SK-N-SH (cell line): ENCODE data around the gene CHD1L. TPM values are rescaled to one million over a fixed set of nuclear protein-coding genes. Genes with fewer than 3 reads are reported as not detected.
A peak's percentile ranks its signal among the peaks of the same experiment; 100 is the strongest.
"Not testable (repeated sequence)": the region's sequence is repeated elsewhere in the genome, so short reads cannot be mapped to it uniquely, and the experiment has no call there.

Experiments used
- CTCF ChIA-PET: fragments of 300-600, 350-600 bp; formaldehyde crosslinking; extraction: SDS; loops from one replicate; lab custom pipeline; 2021; lab: Yijun Ruan, JAX
- POLR2A ChIA-PET: fragments of 350-600 bp; sonication (Branson Sonifier 250); formaldehyde crosslinking; extraction: SDS; loops from one replicate; lab custom pipeline; 2020; ENCODE audit warnings: antibody characterized with exemption, inconsistent platforms; lab: Yijun Ruan, JAX
- DNase-seq: peaks from one replicate; pipeline ENCODE4 v3.0.0; 2012
- H2AFZ ChIP-seq: fragments of 200-600 bp; sonication (generic); 2 replicates; pipeline ENCODE4 v1.8.1; 2016; ENCODE audit warnings: antibody characterized with exemption, mild to moderate bottlenecking, low read depth
- H3F3A ChIP-seq: fragments of 200-600 bp; sonication (generic); replicated peaks from 2 replicates; pipeline ENCODE3; 2016; ENCODE audit warnings: antibody characterized with exemption, mild to moderate bottlenecking; ENCODE audit not compliant: insufficient read depth
- H3K27ac ChIP-seq, 2 experiments: fragments of 200-500 bp in 1 of 2; fragments of 200-600 bp in 1 of 2; sonication (Bioruptor generic) in 1 of 2; sonication (generic), shearing (Covaris generic) in 1 of 2; 2 replicates each; pipeline versions ENCODE4 v1.5.1 to v1.6.1; 2014 to 2016; ENCODE audit warnings: low read depth in 2 of 2, inconsistent platforms in 1 of 2, low read length in 1 of 2, mild to moderate bottlenecking in 1 of 2, mixed read lengths in 1 of 2
- H3K27me3 ChIP-seq: fragments of 200-600 bp; sonication (generic), shearing (Covaris generic); 2 replicates; pipeline ENCODE4 v1.6.1; 2016; ENCODE audit warnings: mixed run types; ENCODE audit not compliant: insufficient read depth
- H3K36me3 ChIP-seq, 2 experiments: fragments of 200-500 bp in 1 of 2; fragments of 200-600 bp in 1 of 2; sonication (Bioruptor generic) in 1 of 2; sonication (generic) in 1 of 2; replicated peaks in 1 of 2; 2 replicates each; pipeline versions ENCODE3 to v1.5.1; 2014 to 2016; ENCODE audit warnings: low read length in 1 of 2, mild to moderate bottlenecking in 1 of 2; ENCODE audit not compliant: insufficient read depth in 2 of 2, control insufficient read depth in 1 of 2
- H3K4me1 ChIP-seq, 2 experiments: fragments of 200-500 bp in 1 of 2; fragments of 200-600 bp in 1 of 2; sonication (Bioruptor generic) in 1 of 2; sonication (generic), shearing (Covaris generic) in 1 of 2; 2 replicates each; pipeline versions ENCODE4 v1.5.1 to v1.6.1; 2014 to 2016; ENCODE audit warnings: low read depth in 1 of 2, low read length in 1 of 2, mixed run types in 1 of 2; ENCODE audit not compliant: insufficient read depth in 2 of 2, control insufficient read depth in 1 of 2
- H3K4me2 ChIP-seq: fragments of 200-600 bp; sonication (generic), shearing (Covaris generic); 2 replicates; pipeline ENCODE4 v1.6.1; 2017; ENCODE audit warnings: mixed run types
- H3K4me3 ChIP-seq, 2 experiments: fragments of 200-500 bp in 1 of 2; fragments of 200-600 bp in 1 of 2; sonication (Bioruptor generic) in 1 of 2; sonication (generic), shearing (Covaris generic) in 1 of 2; 2 replicates each; pipeline versions ENCODE4 v1.5.1 to v1.8.1; 2014 to 2016; ENCODE audit warnings: low read depth in 2 of 2, inconsistent platforms in 1 of 2, low read length in 1 of 2, mild to moderate bottlenecking in 1 of 2, mixed read lengths in 1 of 2, moderate library complexity in 1 of 2
- H3K79me2 ChIP-seq: fragments of 200-600 bp; sonication (generic); 2 replicates; pipeline ENCODE4 v1.8.1; 2017; ENCODE audit warnings: mild to moderate bottlenecking; ENCODE audit not compliant: insufficient read depth
- H3K9ac ChIP-seq: fragments of 200-600 bp; sonication (generic); 2 replicates; pipeline ENCODE4 v1.6.1; 2017; ENCODE audit warnings: mixed run types
- H3K9me2 ChIP-seq: fragments of 200-600 bp; sonication (generic); 2 replicates; pipeline ENCODE4 v1.6.1; 2017; ENCODE audit warnings: mixed run types
- H3K9me3 ChIP-seq: fragments of 200-600 bp; sonication (generic); 2 replicates; pipeline ENCODE4 v1.6.1; 2017; ENCODE audit warnings: mixed run types, mild to moderate bottlenecking, moderate library complexity
- H4K20me1 ChIP-seq: fragments of 200-600 bp; sonication (generic); 2 replicates; pipeline ENCODE4 v1.6.1; 2017; ENCODE audit warnings: mild to moderate bottlenecking, mixed run types; ENCODE audit not compliant: insufficient read depth
- CHD2 ChIP-seq: fragments of 150-350 bp; IDR thresholded peaks from 2 replicates; pipeline ENCODE4 v1.6.1; 2018; ENCODE audit warnings: low read length; ENCODE audit not compliant: partially characterized antibody
- EP300 ChIP-seq, 2 experiments: IDR thresholded peaks; 2 replicates each; pipeline versions ENCODE4 v1.4.0 to v1.6.1; 2012; ENCODE audit warnings: borderline replicate concordance in 1 of 2, low read depth in 1 of 2, low read length in 1 of 2
- EZH2phosphoT487 ChIP-seq: fragments of 200-600 bp; sonication (generic); IDR thresholded peaks from 2 replicates; pipeline ENCODE4 v1.6.1; 2017; ENCODE audit warnings: low read depth, mixed run types, mild to moderate bottlenecking, antibody characterized with exemption, moderate library complexity, borderline replicate concordance
- FOXJ3 ChIP-seq: sonication (generic); formaldehyde crosslinking; IDR thresholded peaks from 2 replicates; pipeline ENCODE4 v1.5.1; 2020; ENCODE audit warnings: mild to moderate bottlenecking, missing genetic modification reagents
- GATA2 ChIP-seq: sonication (generic); formaldehyde crosslinking; IDR thresholded peaks from 2 replicates; pipeline ENCODE4 v1.5.0; 2020; ENCODE audit warnings: mild to moderate bottlenecking, missing genetic modification reagents
- JUND ChIP-seq: IDR thresholded peaks from 2 replicates; pipeline ENCODE4 v1.4.0; 2012
- MEF2A ChIP-seq: IDR thresholded peaks from 2 replicates; pipeline ENCODE4 v1.4.0; 2012; ENCODE audit warnings: low read depth, borderline replicate concordance
- POLR2AphosphoS5 ChIP-seq: IDR thresholded peaks from 2 replicates; pipeline ENCODE4 v1.6.1; 2012; ENCODE audit warnings: low read depth, low read length
- RAD21 ChIP-seq: IDR thresholded peaks from 2 replicates; pipeline ENCODE4 v1.6.1; 2012; ENCODE audit warnings: mild to moderate bottlenecking, low read length
- RFX5 ChIP-seq: IDR thresholded peaks from 2 replicates; pipeline ENCODE4 v1.6.1; 2012; ENCODE audit warnings: mild to moderate bottlenecking, improper control_type of control experiment, low read length
- SIN3A ChIP-seq: IDR thresholded peaks from 2 replicates; pipeline ENCODE4 v1.6.1; 2012; ENCODE audit warnings: low read depth, mild to moderate bottlenecking, low read length, moderate library complexity, borderline replicate concordance
- SMC3 ChIP-seq: IDR thresholded peaks from 2 replicates; pipeline ENCODE4 v1.6.1; 2012; ENCODE audit warnings: low read depth, low read length, improper control_type of control experiment
- TAF1 ChIP-seq: IDR thresholded peaks from 2 replicates; pipeline ENCODE4 v1.6.1; 2012; ENCODE audit warnings: low read depth, mild to moderate bottlenecking, low read length, moderate library complexity, borderline replicate concordance
- TCF12 ChIP-seq: IDR thresholded peaks from 2 replicates; pipeline ENCODE4 v1.4.0; 2012
- TEAD4 ChIP-seq: IDR thresholded peaks from 2 replicates; pipeline ENCODE4 v1.4.0; 2012; ENCODE audit warnings: mild to moderate bottlenecking, borderline replicate concordance; ENCODE audit not compliant: insufficient read depth
- YY1 ChIP-seq: IDR thresholded peaks from 2 replicates; pipeline ENCODE4 v1.4.0; 2012; ENCODE audit warnings: low read depth, mild to moderate bottlenecking
- WGBS: methylation state at CpG from one replicate; pipeline ENCODE4 v1.1.6; 2017; ENCODE audit warnings: low lambda C conversion rate; 5-methylcytosine and 5-hydroxymethylcytosine counted together
- polyA plus RNA-seq, 3 experiments: library from polyadenylated mRNA; depleted of rRNA; stranded (reverse); fragments of >200 nt; gene quantifications; 2 replicates each; pipeline ENCODE4 v1.2.3, GENCODE V29; 2012
- TF ChIP-seq, protein P1 (sequence below): IDR thresholded peaks from 2 replicates; pipeline ENCODE4; 2012
- TF ChIP-seq, protein P2 (sequence below): IDR thresholded peaks from 2 replicates; pipeline ENCODE4 v1.4.0; 2012; ENCODE audit warnings: low read depth, borderline replicate concordance
- TF ChIP-seq, protein P3 (sequence below): IDR thresholded peaks from 2 replicates; pipeline ENCODE4 v1.4.0; 2012; ENCODE audit warnings: low read depth
- TF ChIP-seq, protein P4 (sequence below): fragments of 150-350 bp; IDR thresholded peaks from 2 replicates; pipeline ENCODE4 v1.6.1; 2016; ENCODE audit warnings: mild to moderate bottlenecking, low read depth, low read length

CHD1L gene
- polyA plus RNA-seq, 1 of the 3 experiments (the other 2 are of a cell fraction) = 24.7 TPM

DNA sequence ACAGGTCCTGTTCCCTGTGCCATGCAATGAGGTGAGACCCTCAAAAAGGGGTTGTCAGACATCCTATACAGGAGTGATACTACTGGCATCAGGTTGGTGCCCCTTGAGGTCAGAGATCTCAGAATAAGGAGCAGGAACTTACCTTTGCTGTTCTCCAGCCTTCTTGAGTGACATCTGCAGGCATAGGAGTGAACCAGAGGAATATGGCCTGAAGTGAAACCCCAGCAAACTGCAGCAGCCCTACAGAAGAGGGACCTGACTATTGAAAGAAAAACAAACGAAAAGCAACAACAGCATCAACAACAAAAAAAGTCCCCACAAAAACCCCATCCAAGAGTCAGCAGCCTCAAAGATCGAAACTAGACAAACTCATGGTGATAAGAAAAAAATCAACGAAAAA lies 74.5 kb downstream of the CHD1L start:
- no peak overlapping the region for H2AFZ ChIP-seq
- H3K27ac ChIP-seq = no peak overlapping the region
- H3F3A ChIP-seq = no peaks in the 10 kb centered on the region
- H3K4me1 ChIP-seq = no peaks in the 10 kb centered on the region
- H3K9me2 ChIP-seq = no peaks in the 10 kb centered on the region
- H3K9ac ChIP-seq = no peak overlapping the region
- TF ChIP-seq, protein P1, sequence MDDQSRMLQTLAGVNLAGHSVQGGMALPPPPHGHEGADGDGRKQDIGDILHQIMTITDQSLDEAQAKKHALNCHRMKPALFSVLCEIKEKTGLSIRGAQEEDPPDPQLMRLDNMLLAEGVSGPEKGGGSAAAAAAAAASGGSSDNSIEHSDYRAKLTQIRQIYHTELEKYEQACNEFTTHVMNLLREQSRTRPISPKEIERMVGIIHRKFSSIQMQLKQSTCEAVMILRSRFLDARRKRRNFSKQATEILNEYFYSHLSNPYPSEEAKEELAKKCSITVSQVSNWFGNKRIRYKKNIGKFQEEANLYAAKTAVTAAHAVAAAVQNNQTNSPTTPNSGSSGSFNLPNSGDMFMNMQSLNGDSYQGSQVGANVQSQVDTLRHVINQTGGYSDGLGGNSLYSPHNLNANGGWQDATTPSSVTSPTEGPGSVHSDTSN = no peak
- no peak for TF ChIP-seq GATA2 (CRISPR knock-in tag)
- TF ChIP-seq YY1 = no peak
- TF ChIP-seq EP300 (IDR thresholded peaks at IDR 0.05; ENCODE audit: borderline replicate concordance in 1 of 2, low read depth in 1 of 2, low read length in 1 of 2) = no peak
- no peak for TF ChIP-seq JUND
- TF ChIP-seq, protein P2, sequence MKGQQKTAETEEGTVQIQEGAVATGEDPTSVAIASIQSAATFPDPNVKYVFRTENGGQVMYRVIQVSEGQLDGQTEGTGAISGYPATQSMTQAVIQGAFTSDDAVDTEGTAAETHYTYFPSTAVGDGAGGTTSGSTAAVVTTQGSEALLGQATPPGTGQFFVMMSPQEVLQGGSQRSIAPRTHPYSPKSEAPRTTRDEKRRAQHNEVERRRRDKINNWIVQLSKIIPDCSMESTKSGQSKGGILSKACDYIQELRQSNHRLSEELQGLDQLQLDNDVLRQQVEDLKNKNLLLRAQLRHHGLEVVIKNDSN = no peak
- no peak for TF ChIP-seq POLR2AphosphoS5
- no peak for TF ChIP-seq SIN3A
- no peak for TF ChIP-seq TAF1
- TF ChIP-seq SMC3 = no peak
- TF ChIP-seq CHD2 = no peak
- no peak for TF ChIP-seq TEAD4
- TF ChIP-seq, protein P3, sequence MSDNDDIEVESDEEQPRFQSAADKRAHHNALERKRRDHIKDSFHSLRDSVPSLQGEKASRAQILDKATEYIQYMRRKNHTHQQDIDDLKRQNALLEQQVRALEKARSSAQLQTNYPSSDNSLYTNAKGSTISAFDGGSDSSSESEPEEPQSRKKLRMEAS = no peak
- no peak for TF ChIP-seq MEF2A
- no peak for TF ChIP-seq FOXJ3
- TF ChIP-seq TCF12 = no peak
- no peak for TF ChIP-seq EZH2phosphoT487
- TF ChIP-seq RFX5 = no peak
- TF ChIP-seq, protein P4, sequence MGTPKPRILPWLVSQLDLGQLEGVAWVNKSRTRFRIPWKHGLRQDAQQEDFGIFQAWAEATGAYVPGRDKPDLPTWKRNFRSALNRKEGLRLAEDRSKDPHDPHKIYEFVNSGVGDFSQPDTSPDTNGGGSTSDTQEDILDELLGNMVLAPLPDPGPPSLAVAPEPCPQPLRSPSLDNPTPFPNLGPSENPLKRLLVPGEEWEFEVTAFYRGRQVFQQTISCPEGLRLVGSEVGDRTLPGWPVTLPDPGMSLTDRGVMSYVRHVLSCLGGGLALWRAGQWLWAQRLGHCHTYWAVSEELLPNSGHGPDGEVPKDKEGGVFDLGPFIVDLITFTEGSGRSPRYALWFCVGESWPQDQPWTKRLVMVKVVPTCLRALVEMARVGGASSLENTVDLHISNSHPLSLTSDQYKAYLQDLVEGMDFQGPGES = no peak
- TF ChIP-seq RAD21 = no peak
- ChIA-PET POLR2A (no interaction called here), CTCF (interaction anchor here (1.2 kb wide), 1 partner anchor 15 kb away, joined by 3 read pairs; no protein-coding TSS in a partner anchor)
- no peaks in the 10 kb centered on the region for H3K36me3 ChIP-seq
- WGBS = 2% methylated on average over 3 of the region's 3 CpGs
- no peak for DNase-seq
- no peak overlapping the region for H3K4me3 ChIP-seq
- H3K27me3 ChIP-seq = no peaks in the 10 kb centered on the region
- H3K9me3 ChIP-seq = no peaks in the 10 kb centered on the region
- H4K20me1 ChIP-seq = no peaks in the 10 kb centered on the region
- no peaks in the 10 kb centered on the region for H3K79me2 ChIP-seq
- no peak overlapping the region for H3K4me2 ChIP-seq

DNA sequence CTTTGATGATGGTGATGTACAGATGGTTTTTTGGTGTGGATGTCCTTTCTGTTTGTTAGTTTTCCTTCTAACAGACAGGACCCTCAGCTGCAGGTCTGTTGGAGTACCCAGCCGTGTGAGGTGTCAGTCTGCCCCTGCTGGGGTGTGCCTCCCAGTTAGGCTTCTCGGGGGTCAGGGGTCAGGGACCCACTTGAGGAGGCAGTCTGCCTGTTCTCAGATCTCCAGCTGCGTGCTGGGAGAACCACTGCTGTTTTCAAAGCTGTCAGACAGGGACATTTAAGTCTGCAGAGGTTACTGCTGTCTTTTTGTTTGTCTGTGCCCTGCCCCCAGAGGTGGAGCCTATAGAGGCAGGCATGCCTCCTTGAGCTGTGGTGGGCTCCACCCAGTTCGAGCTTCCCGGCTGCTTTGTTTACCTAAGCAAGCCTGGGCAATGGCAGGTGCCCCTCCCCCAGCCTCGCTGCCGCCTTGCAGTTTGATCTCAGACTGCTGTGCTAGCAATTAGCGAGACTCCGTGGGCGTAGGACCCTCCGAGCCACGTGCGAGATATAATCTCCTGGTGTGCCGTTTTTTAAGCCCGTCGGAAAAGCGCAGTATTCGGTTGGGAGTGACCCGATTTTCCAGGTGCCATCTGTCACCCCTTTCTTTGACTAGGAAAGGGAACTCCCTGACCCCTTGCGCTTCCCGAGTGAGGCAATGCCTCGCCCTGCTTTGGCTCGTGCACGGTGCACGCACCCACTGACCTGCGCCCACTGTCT lies 84.6 kb downstream of the CHD1L start:
- H3K27me3 ChIP-seq, H3K9ac ChIP-seq, CTCF ChIA-PET, H3K4me1 ChIP-seq, H2AFZ ChIP-seq, H3F3A ChIP-seq, H3K27ac ChIP-seq, H3K9me2 ChIP-seq, H3K79me2 ChIP-seq, H3K36me3 ChIP-seq, DNase-seq, POLR2A ChIA-PET, H4K20me1 ChIP-seq, H3K9me3 ChIP-seq: not testable (repeated sequence)
- 12% methylated on average over 20 of the region's 26 CpGs for WGBS
- peak overlapping the region in 1 of 2 experiments; percentile 49; a peak in 1 of 4 replicates for H3K4me3 ChIP-seq
- H3K4me2 ChIP-seq = peak overlapping the region; percentile 55; the same call in 1 of the 2 replicates
